ENCODE measurements around the gene HEATR9.

Gene HEATR9

GRCh38 chr17:35856603-35857002 lies 12.1 kb downstream of the HEATR9 start:
- Mint-ChIP-seq H3K4me3 (no peak overlapping the region), H3K36me3 (peaks cover 16 to 38% of the 10 kb centered on the region in 2 donors), H3K27ac (no peak overlapping the region), H3K4me1 (no peaks in the 10 kb centered on the region), H3K27me3 (no peaks in the 10 kb centered on the region), H3K9me3 (no peaks in the 10 kb centered on the region)
- ATAC-seq (replicated peaks) (no peak), DNase-seq (no peak)

GRCh38 chr17:35855965-35856364 lies 12.7 kb downstream of the HEATR9 start:
- H3K27me3 Mint-ChIP-seq: no peaks in the 10 kb centered on the region
- no peaks in the 10 kb centered on the region for H3K4me1 Mint-ChIP-seq

GRCh38 chr17:35849469-35850348 lies 19.0 kb downstream of the HEATR9 start:
- Mint-ChIP-seq H3K27ac (no peak overlapping the region), H3K4me3 (no peak overlapping the region), H3K36me3 (peaks cover 34 to 45% of the 10 kb centered on the region in 2 donors), H3K4me1 (no peaks in the 10 kb centered on the region), H3K27me3 (no peaks in the 10 kb centered on the region), H3K9me3 (no peaks in the 10 kb centered on the region)
- ATAC-seq (replicated peaks): peak; percentile 86 to 87
- peak; percentile 23 for DNase-seq

More at GRCh38 chr17:35855965-35856364, 12.7 kb downstream of the HEATR9 start:
- H3K4me3 Mint-ChIP-seq: no peak overlapping the region
- peaks cover 21 to 39% of the 10 kb centered on the region in 2 donors for H3K36me3 Mint-ChIP-seq
- DNase-seq: no peak
- no peak overlapping the region for H3K27ac Mint-ChIP-seq
- no peak for ATAC-seq (replicated peaks)
- H3K9me3 Mint-ChIP-seq: no peaks in the 10 kb centered on the region

GRCh38 chr17:35847633-35848373 lies 20.9 kb downstream of the HEATR9 start:
- no peak for DNase-seq
- no peaks in the 10 kb centered on the region for H3K4me1 Mint-ChIP-seq
- H3K4me3 Mint-ChIP-seq: no peak overlapping the region
- no peaks in the 10 kb centered on the region for H3K27me3 Mint-ChIP-seq
- peaks cover 39 to 49% of the 10 kb centered on the region in 2 donors for H3K36me3 Mint-ChIP-seq
- no peak for ATAC-seq (replicated peaks)
- H3K27ac Mint-ChIP-seq: peak overlapping the region; percentile 0
- H3K9me3 Mint-ChIP-seq: no peaks in the 10 kb centered on the region

- Mint-ChIP-seq H3K9me3 (no peaks in the 10 kb centered on the region), H3K4me3 (no peak overlapping the region), H3K36me3 (peaks cover 40 to 50% of the 10 kb centered on the region in 2 donors), H3K4me1 (no peaks in the 10 kb centered on the region), H3K27me3 (no peaks in the 10 kb centered on the region), H3K27ac (no peak overlapping the region)
- ATAC-seq (replicated peaks) (no peak), DNase-seq (no peak)
Measured at GRCh38 chr17:35847006-35847405, 21.7 kb downstream of the HEATR9 start.

GRCh38 chr17:35846055-35846809 lies 22.5 kb downstream of the HEATR9 start:
- Mint-ChIP-seq H3K4me1 (no peaks in the 10 kb centered on the region), H3K36me3 (peaks cover 39 to 52% of the 10 kb centered on the region in 2 donors), H3K9me3 (no peaks in the 10 kb centered on the region)

GRCh38 chr17:35844547-35844946 lies 24.1 kb downstream of the HEATR9 start:
- ATAC-seq (replicated peaks) (no peak), DNase-seq (no peak)
- Mint-ChIP-seq H3K9me3 (no peaks in the 10 kb centered on the region), H3K27me3 (no peaks in the 10 kb centered on the region), H3K4me3 (no peak overlapping the region), H3K4me1 (no peaks in the 10 kb centered on the region), H3K36me3 (peaks cover 31 to 54% of the 10 kb centered on the region in 2 donors), H3K27ac (peak overlapping the region; percentile 5)

More at GRCh38 chr17:35846055-35846809, 22.5 kb downstream of the HEATR9 start:
- DNase-seq (no peak), ATAC-seq (replicated peaks) (no peak)
- Mint-ChIP-seq H3K27ac (no peak overlapping the region), H3K4me3 (no peak overlapping the region), H3K27me3 (no peaks in the 10 kb centered on the region)

- Mint-ChIP-seq H3K9me3 (no peaks in the 10 kb centered on the region), H3K36me3 (peaks cover 30 to 52% of the 10 kb centered on the region in 2 donors), H3K4me1 (no peaks in the 10 kb centered on the region), H3K27me3 (no peaks in the 10 kb centered on the region), H3K27ac (no peak overlapping the region), H3K4me3 (no peak overlapping the region)
- ATAC-seq (replicated peaks): no peak
- DNase-seq: no peak
Measured at GRCh38 chr17:35843698-35844097, 25.0 kb downstream of the HEATR9 start.

GRCh38 chr17:35842239-35842638 lies 26.5 kb downstream of the HEATR9 start:
- H3K9me3 Mint-ChIP-seq: no peaks in the 10 kb centered on the region
- ATAC-seq (replicated peaks) (no peak), DNase-seq (no peak)
- no peaks in the 10 kb centered on the region for H3K27me3 Mint-ChIP-seq
- no peaks in the 10 kb centered on the region for H3K4me1 Mint-ChIP-seq
- H3K27ac Mint-ChIP-seq: peak overlapping the region; percentile 11
- no peak overlapping the region for H3K4me3 Mint-ChIP-seq
- H3K36me3 Mint-ChIP-seq: peaks cover 25 to 47% of the 10 kb centered on the region in 2 donors

GRCh38 chr17:35841505-35841904 lies 27.2 kb downstream of the HEATR9 start:
- no peak for ATAC-seq (replicated peaks)
- Mint-ChIP-seq H3K27ac (no peak overlapping the region), H3K4me1 (no peaks in the 10 kb centered on the region), H3K36me3 (peaks cover 25 to 50% of the 10 kb centered on the region in 2 donors), H3K9me3 (no peaks in the 10 kb centered on the region), H3K27me3 (no peaks in the 10 kb centered on the region), H3K4me3 (no peak overlapping the region)
- DNase-seq: no peak

GRCh38 chr17:35841101-35841500 lies 27.6 kb downstream of the HEATR9 start:
- Mint-ChIP-seq H3K4me1 (no peaks in the 10 kb centered on the region), H3K9me3 (no peaks in the 10 kb centered on the region), H3K4me3 (no peak overlapping the region), H3K27me3 (no peaks in the 10 kb centered on the region), H3K27ac (no peak overlapping the region), H3K36me3 (peaks cover 25 to 54% of the 10 kb centered on the region in 2 donors)
- ATAC-seq (replicated peaks) (no peak), DNase-seq (no peak)

GRCh38 chr17:35825206-35825605 lies 43.5 kb downstream of the HEATR9 start:
- ATAC-seq (replicated peaks): no peak
- no peaks in the 10 kb centered on the region for H3K9me3 Mint-ChIP-seq
- no peak for DNase-seq
- H3K36me3 Mint-ChIP-seq: peaks cover 26 to 44% of the 10 kb centered on the region in 2 donors
- peaks cover 0 to 5% of the 10 kb centered on the region in 2 donors for H3K4me1 Mint-ChIP-seq
- H3K27me3 Mint-ChIP-seq: no peaks in the 10 kb centered on the region
- H3K4me3 Mint-ChIP-seq: no peak overlapping the region
- H3K27ac Mint-ChIP-seq: no peak overlapping the region

GRCh38 chr17:35821308-35821707 lies 47.4 kb downstream of the HEATR9 start:
- DNase-seq (no peak), ATAC-seq (replicated peaks) (no peak)
- Mint-ChIP-seq H3K4me3 (no peak overlapping the region), H3K27ac (no peak overlapping the region), H3K9me3 (no peaks in the 10 kb centered on the region), H3K27me3 (no peaks in the 10 kb centered on the region), H3K36me3 (peaks cover 23 to 39% of the 10 kb centered on the region in 2 donors), H3K4me1 (peaks cover 3 to 5% of the 10 kb centered on the region in 2 donors)

GRCh38 chr17:35819455-35819854 lies 49.2 kb downstream of the HEATR9 start:
- DNase-seq: no peak
- no peaks in the 10 kb centered on the region for H3K27me3 Mint-ChIP-seq

More at GRCh38 chr17:35819455-35819854, 49.2 kb downstream of the HEATR9 start:
- Mint-ChIP-seq H3K36me3 (peaks cover 23 to 38% of the 10 kb centered on the region in 2 donors), H3K27ac (no peak overlapping the region), H3K4me1 (peaks cover 8 to 17% of the 10 kb centered on the region in 2 donors), H3K9me3 (no peaks in the 10 kb centered on the region), H3K4me3 (no peak overlapping the region)
- ATAC-seq (replicated peaks): no peak
